OCI-LY7 (cell line): Measurements from ENCODE around the gene FBXL14. TPM values are rescaled to one million over a fixed set of nuclear protein-coding genes. Genes with fewer than 3 reads are reported as not detected.

Experiments used
- BruUV-seq: library from RNA; stranded (reverse); fragments of 400-500 nt; replicated peaks from 2 replicates; lab custom pipeline; 2021; lab: Mats Ljungman, UMichigan
- CTCF ChIA-PET: fragments of 300-600 bp; sonication (Branson Sonifier 250); formaldehyde crosslinking; loops from one replicate; lab custom pipeline; 2022; ENCODE audit warnings: antibody characterized with exemption; ENCODE audit not compliant: unreplicated experiment; lab: Charles Lee
- POLR2A ChIA-PET: fragments of 300-600 bp; sonication (Branson Sonifier 250); formaldehyde crosslinking; loops from one replicate; lab custom pipeline; 2022; ENCODE audit warnings: antibody characterized with exemption; lab: Charles Lee
- DNase-seq: peaks from one replicate; pipeline ENCODE4 v3.0.0-alpha.2; 2015; ENCODE audit warnings: low spot score
- H2AFZ ChIP-seq: fragments of 200-600 bp; sonication (generic), shearing (Covaris generic); 2 replicates; pipeline ENCODE4 v1.6.1; 2014; ENCODE audit warnings: mild to moderate bottlenecking, antibody characterized with exemption, low read length, moderate library complexity
- H3K27ac ChIP-seq: fragments of 200-600 bp; sonication (generic); 2 replicates; pipeline ENCODE4 v1.5.1; 2014; ENCODE audit warnings: mixed run types, low read depth, mild to moderate bottlenecking, moderate library complexity, low read length, inconsistent platforms; ENCODE audit not compliant: poor library complexity, severe bottlenecking
- H3K36me3 ChIP-seq: fragments of 200-600 bp; sonication (generic); 2 replicates; pipeline ENCODE4 v1.6.1; 2014; ENCODE audit warnings: mild to moderate bottlenecking, antibody characterized with exemption, low read length, moderate library complexity, mixed read lengths; ENCODE audit not compliant: insufficient read depth
- H3K4me1 ChIP-seq: fragments of 200-600 bp; sonication (generic); 2 replicates; pipeline ENCODE4 v1.5.1; 2014; ENCODE audit warnings: mild to moderate bottlenecking, low read length; ENCODE audit not compliant: insufficient read depth, poor library complexity, severe bottlenecking
- H3K4me2 ChIP-seq: fragments of 200-600 bp; sonication (generic); 2 replicates; pipeline ENCODE4 v1.6.1; 2014; ENCODE audit warnings: mild to moderate bottlenecking, low read length
- H3K4me3 ChIP-seq: fragments of 200-600 bp; sonication (generic); 2 replicates; pipeline ENCODE4 v1.5.1; 2014; ENCODE audit warnings: mild to moderate bottlenecking, low read depth, low read length; ENCODE audit not compliant: poor library complexity, severe bottlenecking
- H3K79me2 ChIP-seq: fragments of 200-600 bp; sonication (generic); 2 replicates; pipeline ENCODE4 v1.6.1; 2016; ENCODE audit warnings: low read depth, mild to moderate bottlenecking, low read length, moderate library complexity, mixed read lengths; ENCODE audit not compliant: insufficient read depth
- H3K9me2 ChIP-seq: fragments of 200-600 bp; sonication (generic); 2 replicates; pipeline ENCODE4 v1.6.1; 2016; ENCODE audit warnings: mild to moderate bottlenecking, low read length, mixed read lengths; ENCODE audit not compliant: insufficient read depth
- H3K9me3 ChIP-seq: fragments of 200-600 bp; sonication (generic); 2 replicates; pipeline ENCODE4 v1.6.1; 2014; ENCODE audit warnings: mild to moderate bottlenecking, mixed run types, low read length, mixed read lengths
- H4K20me1 ChIP-seq: fragments of 200-600 bp; sonication (generic); 2 replicates; pipeline ENCODE4 v1.6.1; 2014; ENCODE audit warnings: mild to moderate bottlenecking, antibody characterized with exemption, low read length, moderate library complexity, mixed read lengths; ENCODE audit not compliant: insufficient read depth
- CTCF ChIP-seq: fragments of 200-600 bp; sonication (generic); conservative IDR thresholded peaks from 2 replicates; pipeline ENCODE4 v1.5.1; 2014; ENCODE audit warnings: mild to moderate bottlenecking, antibody characterized with exemption, low read length, moderate library complexity, mixed read lengths
- EZH2phosphoT487 ChIP-seq: fragments of 200-600 bp; sonication (generic); IDR thresholded peaks from 2 replicates; pipeline ENCODE4 v1.6.1; 2018; ENCODE audit warnings: low read depth, borderline replicate concordance, mild to moderate bottlenecking, mixed run types, antibody characterized with exemption, low read length, moderate library complexity, mixed read lengths
- intact Hi-C: fragments of 100-400 bp; cut with micrococcal nuclease; formaldehyde crosslinking; loops from one replicate; pipeline ENCODE4 v1.10.0; 2022; ENCODE audit not compliant: unreplicated experiment
- total RNA-seq, 2 experiments: library from RNA; depleted of rRNA in 1 of 2; stranded (reverse); fragments of >200 nt in 1 of 2; shearing (Covaris generic) in 1 of 2; gene quantifications; 2 replicates each; pipeline ENCODE4 v1.2.3, GENCODE V29; 2014 to 2022

FBXL14 gene
- total RNA-seq, 2 experiments from 2014 or later, result 33.4 to 45.5 TPM

GRCh38 chr12:1616233-1617066, 22.1 kb upstream of the FBXL14 start:
- Histone ChIP-seq H3K4me3 (no peak overlapping the region), H3K4me2 (no peak overlapping the region), H3K36me3 (no peaks in the 10 kb centered on the region), H3K79me2 (no peaks in the 10 kb centered on the region), H2AFZ (no peak overlapping the region), H3K4me1 (peaks cover 10% of the 10 kb centered on the region), H3K27ac (no peak overlapping the region), H3K9me2 (no peaks in the 10 kb centered on the region), H3K9me3 (no peaks in the 10 kb centered on the region), H4K20me1 (no peaks in the 10 kb centered on the region)
- ChIA-PET POLR2A (interaction anchor here (0.6 to 1.7 kb wide), 3 partner anchors 14 to 1150 kb away, joined by 3 to 5 read pairs (median 3); no protein-coding TSS in a partner anchor), CTCF (no interaction called here)
- TF ChIP-seq EZH2phosphoT487 (no peak), CTCF (no peak)
- peak; percentile 28 for DNase-seq
- BruUV-seq, result no TSS peak
- intact Hi-C loops, result no loop called here

GRCh38 chr12:1614360-1614759, 20.0 kb upstream of the FBXL14 start:
- intact Hi-C loops, result no loop called here
- peaks cover 11% of the 10 kb centered on the region for H3K4me1 ChIP-seq
- H3K9me2 ChIP-seq, result no peaks in the 10 kb centered on the region
- no peak for TF ChIP-seq CTCF
- TF ChIP-seq EZH2phosphoT487, result no peak
- H3K9me3 ChIP-seq, result no peaks in the 10 kb centered on the region
- H3K79me2 ChIP-seq, result no peaks in the 10 kb centered on the region
- no peak for DNase-seq
- ChIA-PET CTCF (interaction anchor here (1.3 kb wide), 1 partner anchor 15 kb away, joined by 3 read pairs; the partner anchor contains the start of gene WNT5B), POLR2A (no interaction called here)
- no peak overlapping the region for H3K4me3 ChIP-seq
- no peak overlapping the region for H3K4me2 ChIP-seq
- no peak overlapping the region for H2AFZ ChIP-seq
- no peaks in the 10 kb centered on the region for H4K20me1 ChIP-seq
- no peak overlapping the region for H3K27ac ChIP-seq
- no peaks in the 10 kb centered on the region for H3K36me3 ChIP-seq
- BruUV-seq, result no TSS peak

- H3K79me2 ChIP-seq, result no peaks in the 10 kb centered on the region
- no peak overlapping the region for H2AFZ ChIP-seq
- H3K36me3 ChIP-seq, result no peaks in the 10 kb centered on the region
- H4K20me1 ChIP-seq, result no peaks in the 10 kb centered on the region
- H3K4me3 ChIP-seq, result no peak overlapping the region
- intact Hi-C loops, result no loop called here
- H3K4me2 ChIP-seq, result no peak overlapping the region
- DNase-seq, result no peak
- no TSS peak for BruUV-seq
- TF ChIP-seq EZH2phosphoT487 (no peak), CTCF (no peak)
- peaks cover 16% of the 10 kb centered on the region for H3K4me1 ChIP-seq
- ChIA-PET CTCF (interaction anchor here (1.3 kb wide), 1 partner anchor 16 kb away, joined by 3 read pairs; the partner anchor contains the start of gene WNT5B), POLR2A (interaction anchor here (0.7 kb wide), 1 partner anchor 70 kb away, joined by 3 read pairs; no protein-coding TSS in a partner anchor)
- no peaks in the 10 kb centered on the region for H3K9me2 ChIP-seq
- no peak overlapping the region for H3K27ac ChIP-seq
- H3K9me3 ChIP-seq, result no peaks in the 10 kb centered on the region
These were observed 19.5 kb upstream of the FBXL14 start for GRCh38 chr12:1613860-1614259.
